ENCODE results near the gene CC2D1A. TPM values are rescaled to one million over a fixed set of nuclear protein-coding genes. Genes with fewer than 3 reads are reported as not detected.

CC2D1A gene
- total RNA-seq, 2 experiments from 2014 or later: 16.4 to 16.9 TPM

- Mint-ChIP-seq H3K36me3 (ENCODE audit: low read depth) (no peaks in the 10 kb centered on the region), H3K4me3 (peak overlapping the region; percentile 94), H3K27ac (peak overlapping the region; percentile 86), H3K9me3 (no peaks in the 10 kb centered on the region), H3K4me1 (ENCODE audit: low read depth) (peaks cover 34% of the 10 kb centered on the region), H3K27me3 (peaks cover 20% of the 10 kb centered on the region)
- TF ChIP-seq CTCF (IDR thresholded peaks at IDR 0.05): no peak
- Histone ChIP-seq H3K4me1 (ENCODE audit: insufficient read depth, low read length) (peaks cover 35% of the 10 kb centered on the region), H3K9me3 (ENCODE audit: control insufficient read depth in 1 of 2, insufficient read depth in 1 of 2, low read length in 2 of 2) (no peaks in the 10 kb centered on the region), H3K4me3 (ENCODE audit: low read length) (no peak overlapping the region), H3K27ac (ENCODE audit: low read depth in 1 of 2, low read length in 2 of 2) (peak overlapping the region in 1 of 2 donors; percentile 94), H3K27me3 (ENCODE audit: control insufficient read depth in 1 of 2, insufficient read depth in 2 of 2, low read length in 2 of 2) (peaks cover 14 to 16% of the 10 kb centered on the region in 2 experiments), H3K36me3 (ENCODE audit: insufficient read depth, low read length) (no peaks in the 10 kb centered on the region)
- DNase-seq (no peak), ATAC-seq (ENCODE audit: poor library complexity) (no peak)
- intact Hi-C loops (cut with DNase I, micrococcal nuclease): loop anchor here in 1 of 2 experiments (1.0 to 5.0 kb wide), 3 partner anchors 11 to 584 kb away; no protein-coding TSS in a partner anchor
- CTCF ChIA-PET: interaction anchor here (2.1 to 2.9 kb wide), 6 partner anchors 10 to 87 kb away, joined by 18 to 78 read pairs (median 42); partner anchors contain the start of gene C19orf53
- POLR2A ChIA-PET: interaction anchor here (2.0 to 7.2 kb wide), 5 partner anchors 14 to 96 kb away, joined by 7 to 85 read pairs (median 22); partner anchors contain the start of gene MRI1
These were observed 45.2 kb upstream of the CC2D1A start for GRCh38 chr19:13860679-13861391.

GRCh38 chr19:13861392-13861713, 44.6 kb upstream of the CC2D1A start:
- Histone ChIP-seq H3K9me3 (ENCODE audit: control insufficient read depth in 1 of 2, insufficient read depth in 1 of 2, low read length in 2 of 2) (no peaks in the 10 kb centered on the region), H3K36me3 (ENCODE audit: insufficient read depth, low read length) (no peaks in the 10 kb centered on the region), H3K27ac (ENCODE audit: low read depth in 1 of 2, low read length in 2 of 2) (peak overlapping the region; percentile 84 to 94), H3K4me3 (ENCODE audit: low read length) (peak overlapping the region; percentile 73), H3K4me1 (ENCODE audit: insufficient read depth, low read length) (peaks cover 40% of the 10 kb centered on the region), H3K27me3 (ENCODE audit: control insufficient read depth in 1 of 2, insufficient read depth in 2 of 2, low read length in 2 of 2) (peaks cover 18 to 21% of the 10 kb centered on the region in 2 experiments)
- no peaks in the 10 kb centered on the region for H3K36me3 Mint-ChIP-seq (ENCODE audit: low read depth)
- intact Hi-C loops (cut with DNase I, micrococcal nuclease): loop anchor here in 1 of 2 experiments (1.0 to 5.0 kb wide), 3 partner anchors 11 to 584 kb away; no protein-coding TSS in a partner anchor
- ATAC-seq (ENCODE audit: poor library complexity) (peak; percentile 6), DNase-seq (peak in 4 of 14 experiments; percentile 29 to 77 (median 50))
- no peaks in the 10 kb centered on the region for H3K9me3 Mint-ChIP-seq
- peaks cover 37% of the 10 kb centered on the region for H3K4me1 Mint-ChIP-seq (ENCODE audit: low read depth)
- H3K27ac Mint-ChIP-seq: peak overlapping the region; percentile 86
- H3K4me3 Mint-ChIP-seq: peak overlapping the region; percentile 94
- H3K27me3 Mint-ChIP-seq: peaks cover 24% of the 10 kb centered on the region
- POLR2A ChIA-PET: interaction anchor here (2.0 to 7.2 kb wide), 6 partner anchors 14 to 97 kb away, joined by 7 to 85 read pairs (median 17); partner anchors contain the start of genes C19orf53 and MRI1
- no peak for TF ChIP-seq CTCF (IDR thresholded peaks at IDR 0.05)
- CTCF ChIA-PET: interaction anchor here (1.3 to 2.9 kb wide), 8 partner anchors 10 to 87 kb away, joined by 4 to 78 read pairs (median 38); partner anchors contain the start of genes C19orf53 and ZSWIM4

DNA sequence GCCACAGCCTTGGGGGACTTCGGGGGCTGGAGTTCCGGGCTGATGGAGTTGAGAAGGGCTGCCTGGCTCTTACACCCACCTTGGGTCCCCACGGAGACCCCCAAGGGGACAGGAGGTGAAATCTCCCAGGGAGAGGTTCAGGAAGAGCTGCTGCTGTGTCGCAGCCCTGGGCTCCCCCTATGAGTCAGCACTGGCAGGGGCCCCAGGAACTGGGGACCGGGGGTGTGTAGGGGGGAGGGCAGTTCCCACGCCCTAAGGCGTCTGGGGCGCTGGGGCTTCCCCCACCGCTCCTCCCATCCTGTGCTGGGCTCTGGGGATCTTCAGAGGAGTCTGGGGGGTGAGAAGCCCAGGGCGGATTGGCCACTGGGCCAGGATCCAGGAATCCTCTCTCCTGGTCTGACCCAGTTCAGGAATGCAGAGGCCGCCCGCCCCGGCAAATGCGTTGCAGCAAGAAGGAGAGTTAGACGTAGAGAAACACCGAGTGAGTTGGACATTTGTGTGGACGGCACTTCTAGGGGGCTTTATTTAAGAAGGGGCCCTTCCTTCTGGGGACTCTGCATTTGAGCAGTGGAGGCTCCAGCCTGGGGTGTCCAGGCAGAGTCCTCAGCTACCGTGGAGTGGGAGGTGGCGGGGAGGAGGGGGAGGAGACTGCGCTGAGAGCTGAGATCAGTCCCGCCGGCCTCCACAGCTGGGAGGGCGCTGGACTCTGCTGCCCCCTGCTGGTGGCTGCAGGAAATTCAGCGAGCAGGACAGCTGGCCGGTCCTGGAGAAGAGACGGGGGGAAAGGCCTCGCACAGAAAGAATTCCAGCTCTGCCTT, 44.1 kb upstream of the CC2D1A start:
- peaks cover 30% of the 10 kb centered on the region for H3K27me3 Mint-ChIP-seq
- H3K4me3 Mint-ChIP-seq: peak overlapping the region; percentile 94
- H3K27ac Mint-ChIP-seq: peak overlapping the region; percentile 86
- H3K27me3 ChIP-seq (ENCODE audit: control insufficient read depth in 1 of 2, insufficient read depth in 2 of 2, low read length in 2 of 2): peaks cover 22 to 25% of the 10 kb centered on the region in 2 experiments
- H3K4me1 ChIP-seq (ENCODE audit: insufficient read depth, low read length): peaks cover 42% of the 10 kb centered on the region
- H3K4me1 Mint-ChIP-seq (ENCODE audit: low read depth): peaks cover 41% of the 10 kb centered on the region
- ATAC-seq (ENCODE audit: poor library complexity) (peak; percentile 84), DNase-seq (peak; percentile 81 to 96 (median 86))
- H3K9me3 Mint-ChIP-seq: no peaks in the 10 kb centered on the region
- H3K27ac ChIP-seq (ENCODE audit: low read depth in 1 of 2, low read length in 2 of 2): peak overlapping the region; percentile 84 to 94
- no peaks in the 10 kb centered on the region for H3K36me3 ChIP-seq (ENCODE audit: insufficient read depth, low read length)
- ChIA-PET CTCF (interaction anchor here (0.9 to 2.9 kb wide), 22 partner anchors 11 to 584 kb away, joined by 3 to 78 read pairs (median 6); partner anchors contain the start of genes ASF1B, C19orf53, IL27RA and ZSWIM4), POLR2A (interaction anchor here (0.6 to 7.2 kb wide), 13 partner anchors 10 to 219 kb away, joined by 3 to 85 read pairs (median 6); partner anchors contain the start of genes C19orf53, MRI1 and ZSWIM4)
- no peaks in the 10 kb centered on the region for H3K36me3 Mint-ChIP-seq (ENCODE audit: low read depth)
- intact Hi-C loops (cut with DNase I, micrococcal nuclease): loop anchor here (1.0 to 5.0 kb wide), 8 partner anchors 12 to 585 kb away; no protein-coding TSS in a partner anchor
- peak; percentile 99 for TF ChIP-seq CTCF (IDR thresholded peaks at IDR 0.05)
- H3K9me3 ChIP-seq (ENCODE audit: control insufficient read depth in 1 of 2, insufficient read depth in 1 of 2, low read length in 2 of 2): no peaks in the 10 kb centered on the region
- H3K4me3 ChIP-seq (ENCODE audit: low read length): peak overlapping the region; percentile 73
